Measurements from ENCODE around the gene TSACC.

The TSACC gene

DNA sequence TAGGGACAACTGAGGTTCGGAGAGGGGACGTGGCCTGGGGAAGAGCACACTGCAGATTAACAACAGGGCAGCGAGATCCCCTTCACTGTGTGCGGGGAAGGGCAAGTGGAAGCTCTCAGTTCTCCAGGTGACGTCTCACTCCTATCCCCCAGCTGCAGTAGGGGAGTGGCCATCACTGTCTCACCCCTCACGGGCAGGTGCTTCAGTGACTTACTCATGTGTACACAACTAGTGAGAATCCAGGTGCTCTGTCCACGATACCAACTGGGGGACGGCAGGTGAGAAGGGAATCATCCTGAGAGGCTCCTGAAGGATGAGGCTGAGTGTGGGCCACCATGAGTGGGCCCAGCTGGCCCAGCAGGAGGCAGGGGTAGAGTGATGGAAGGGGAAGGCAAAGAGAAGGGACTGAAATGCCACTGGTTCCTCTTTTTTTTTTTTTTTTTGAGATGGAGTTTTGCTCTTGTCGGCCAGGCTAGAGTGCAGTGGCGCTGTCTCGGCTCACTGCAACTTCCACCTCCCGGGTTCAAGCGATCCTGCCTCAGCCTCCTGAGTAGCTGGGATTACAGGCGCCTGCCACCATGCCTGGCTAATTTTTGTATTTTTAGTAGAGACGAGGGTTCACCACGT, 56.6 kb downstream of the TSACC start:
- DNase-seq = no peak
